KG1 (cell line): ENCODE results near the gene NCOR2.
"Not testable (repeated sequence)": the region's sequence is repeated elsewhere in the genome, so short reads cannot be mapped to it uniquely, and the experiment has no call there.

Experiments
- DNase-seq: peaks from one replicate; lab custom pipeline; 2025; lab: John Stamatoyannopoulos, UW

NCOR2 gene

DNA sequence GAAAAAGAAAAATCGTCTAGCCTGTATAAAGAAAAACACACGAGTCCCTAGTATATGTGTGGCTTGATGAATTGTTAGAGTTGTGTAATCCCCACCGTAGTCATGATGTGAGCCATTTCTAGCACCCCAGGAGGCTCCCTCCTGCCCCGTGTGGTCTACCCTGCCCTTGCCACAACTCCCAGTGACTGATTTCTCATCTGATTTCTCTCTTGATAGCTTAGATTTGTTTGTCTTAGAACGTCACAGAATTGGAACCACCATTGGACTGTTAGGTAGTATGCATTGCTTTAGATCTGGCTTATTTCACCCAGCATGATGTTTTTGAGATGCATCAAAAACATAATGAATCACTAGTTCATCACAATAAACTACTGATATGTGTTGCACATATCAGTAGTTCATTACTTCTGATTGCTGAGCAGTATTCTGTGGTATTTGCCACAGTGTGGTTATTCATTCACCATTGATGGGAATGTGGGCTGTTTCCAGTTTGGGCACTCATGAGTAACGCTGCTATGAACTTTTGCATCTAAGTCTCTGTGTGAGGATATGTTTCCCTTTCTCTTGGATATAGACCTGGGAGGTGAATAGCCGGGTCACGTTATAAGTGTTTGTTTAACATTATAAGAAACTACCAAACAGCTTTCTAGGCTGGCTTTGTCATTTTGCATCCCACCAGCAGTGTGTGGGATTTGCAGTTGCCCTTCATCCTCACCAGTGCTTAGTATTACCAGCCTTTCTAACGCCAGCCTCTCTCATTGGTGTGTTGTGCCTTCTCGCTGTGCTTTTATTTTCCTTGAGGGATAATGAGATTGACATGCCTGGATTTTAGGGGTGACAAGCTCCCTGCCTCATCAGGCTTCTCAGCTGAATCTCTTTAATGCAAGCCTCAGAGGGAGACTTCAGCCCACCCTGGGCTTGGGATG, 31.9 kb upstream of the NCOR2 start:
- DNase-seq, result no peak

DNA sequence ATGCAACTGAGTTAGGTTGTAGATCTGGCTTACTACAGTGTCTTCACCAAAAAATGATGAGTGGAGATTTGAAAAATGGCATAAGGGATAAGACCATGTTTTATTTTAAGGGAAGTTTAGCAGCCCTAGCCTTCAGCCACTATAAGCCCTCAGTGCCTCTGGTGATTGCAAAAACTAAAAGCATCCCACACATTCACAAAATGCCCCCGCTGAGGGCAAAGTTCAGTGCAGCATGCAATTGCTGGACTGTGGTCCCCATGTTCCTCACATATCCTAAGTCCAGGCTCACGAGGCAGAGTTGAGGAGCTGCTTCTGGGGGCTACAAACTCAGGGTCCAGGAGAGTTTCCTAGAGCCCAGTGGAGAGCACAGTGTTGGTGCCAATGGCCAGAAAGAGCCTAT, 29.6 kb upstream of the NCOR2 start:
- DNase-seq, result no peak

DNA sequence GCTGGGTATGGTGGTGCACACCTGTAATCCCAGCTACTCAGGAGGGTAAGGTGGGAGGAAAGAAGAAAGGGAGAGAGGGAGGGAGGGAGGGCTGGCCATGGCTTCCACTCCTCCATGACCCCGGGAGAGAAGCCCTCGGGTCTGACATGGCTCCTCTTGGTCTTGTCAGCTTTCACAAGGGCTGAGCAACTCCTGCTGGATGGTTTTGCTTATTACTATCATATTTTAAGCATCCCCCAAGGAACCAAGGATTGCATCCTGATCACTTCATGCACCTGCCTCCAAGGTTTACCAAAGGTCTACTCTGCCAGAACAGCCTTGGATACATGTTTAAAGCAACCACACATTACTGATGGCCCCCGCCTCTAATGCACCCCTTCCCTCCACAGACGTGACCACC, 28.0 kb upstream of the NCOR2 start:
- no peak for DNase-seq

DNA sequence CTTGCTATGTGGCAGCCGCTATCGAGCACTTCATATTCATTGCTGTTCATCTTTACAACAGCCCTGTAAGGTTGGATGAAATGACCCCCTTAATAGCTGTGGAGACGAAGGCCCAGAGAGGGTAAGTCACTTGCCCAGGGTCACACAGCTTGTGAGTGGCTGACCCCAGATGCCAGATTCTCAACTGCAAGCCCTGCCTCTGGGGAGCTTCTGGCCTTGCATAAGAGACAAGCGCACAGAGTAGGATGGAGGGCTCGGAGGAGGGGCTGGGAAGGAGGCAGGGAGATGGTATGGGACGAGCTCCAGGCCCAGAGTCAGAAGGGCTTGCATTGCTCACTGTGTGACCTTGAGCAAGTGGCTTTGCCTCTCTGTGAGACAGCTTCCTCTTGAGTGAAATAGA, 27.4 kb upstream of the NCOR2 start:
- DNase-seq, result no peak

DNA sequence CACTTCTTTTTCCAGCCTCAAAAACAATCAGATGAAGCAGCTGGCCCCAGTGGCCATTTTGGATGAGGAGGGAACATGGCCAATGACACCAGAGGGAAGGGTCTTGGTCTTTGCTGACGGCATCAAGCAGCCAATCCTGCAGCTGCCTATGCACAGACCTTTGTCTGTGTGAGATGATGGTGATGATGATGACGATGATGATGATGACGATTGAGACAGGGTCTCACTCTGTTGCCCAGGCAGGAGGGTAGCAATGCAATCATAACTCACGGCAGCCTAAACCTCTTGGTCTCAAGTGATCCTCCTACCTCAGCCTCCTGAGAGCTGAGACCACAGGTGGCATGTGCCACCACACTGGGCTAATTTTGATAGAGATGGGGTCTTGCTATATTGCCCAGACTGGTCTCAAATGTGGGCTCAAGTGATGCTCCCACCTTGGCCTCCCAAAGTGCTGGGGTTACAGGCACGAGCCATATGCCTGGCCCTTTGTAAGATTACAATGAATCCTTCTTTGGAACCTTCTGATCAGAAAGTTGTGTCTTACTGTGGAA, 26.5 kb upstream of the NCOR2 start:
- no peak for DNase-seq

DNA sequence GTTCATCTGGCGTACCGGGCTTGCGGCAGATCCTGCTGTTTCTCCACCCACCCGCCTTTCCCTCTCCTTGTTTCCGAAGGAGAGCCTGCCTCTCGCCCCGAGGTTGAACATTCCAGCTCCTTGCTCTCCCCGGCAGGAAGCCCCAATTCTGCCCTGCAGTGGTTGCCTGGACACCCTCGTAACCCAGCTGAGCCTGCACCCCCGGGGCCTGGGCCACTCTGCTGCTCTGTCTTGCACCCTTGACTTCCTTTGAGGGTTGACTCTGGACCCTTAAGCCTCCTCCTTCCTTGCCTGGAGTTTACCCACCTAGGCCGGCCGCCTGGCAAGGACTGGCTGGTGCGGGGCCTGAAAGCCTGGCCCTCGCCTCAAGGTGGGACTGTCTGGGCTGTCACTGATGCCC, 25.8 kb upstream of the NCOR2 start:
- DNase-seq, result no peak

DNA sequence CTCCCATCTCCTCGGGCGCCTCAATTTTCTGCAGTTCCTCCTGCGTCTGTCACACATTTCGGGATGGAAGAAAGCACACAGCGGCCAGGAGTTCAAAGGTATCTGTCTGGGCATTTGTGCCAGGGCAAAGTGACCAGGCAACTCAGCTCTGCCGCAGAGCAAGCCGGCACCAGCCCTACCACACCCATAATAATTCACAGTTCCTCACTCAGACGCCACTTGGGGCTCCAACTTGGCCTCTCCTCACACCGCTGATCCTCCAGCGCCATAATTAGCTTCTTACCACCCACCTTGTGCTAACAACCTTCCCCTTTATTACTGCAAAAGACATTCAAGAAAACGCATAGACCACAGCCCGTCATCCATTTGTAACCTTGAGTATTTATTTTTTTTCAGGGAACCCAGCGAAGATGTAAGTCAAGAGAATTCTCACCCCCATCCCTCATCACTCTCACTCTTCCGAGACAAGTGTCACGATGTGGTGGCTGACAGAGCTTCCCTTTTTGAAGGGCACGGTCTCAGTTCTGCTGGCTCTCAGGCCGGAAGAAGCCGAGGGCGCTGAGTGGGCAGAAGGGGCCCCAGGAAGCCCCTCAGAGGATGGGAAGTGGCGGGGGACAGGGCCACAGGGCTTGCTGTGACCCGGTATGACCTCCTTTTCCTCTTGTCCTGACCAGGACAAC, 25.2 kb upstream of the NCOR2 start:
- DNase-seq, result no peak

DNA sequence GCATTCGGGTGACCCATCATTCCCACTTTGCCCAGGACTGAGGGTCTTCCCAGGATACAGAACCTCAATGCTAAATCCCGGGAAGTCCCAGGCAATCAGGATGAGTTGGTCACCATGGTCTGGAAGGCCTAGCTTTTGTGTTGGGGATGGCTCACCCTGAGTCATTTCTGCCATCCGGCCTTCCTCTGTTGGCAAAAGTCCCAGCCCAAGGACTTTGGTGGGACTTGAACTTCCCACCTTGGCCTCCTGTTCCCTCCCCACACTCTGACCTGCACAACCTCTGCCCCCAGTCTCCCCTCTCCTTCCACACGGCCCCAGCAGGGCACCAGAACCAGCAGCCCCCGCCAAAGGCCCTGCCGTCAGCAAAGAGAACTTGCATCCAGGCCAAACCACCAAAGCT, 24.6 kb upstream of the NCOR2 start:
- no peak for DNase-seq

DNA sequence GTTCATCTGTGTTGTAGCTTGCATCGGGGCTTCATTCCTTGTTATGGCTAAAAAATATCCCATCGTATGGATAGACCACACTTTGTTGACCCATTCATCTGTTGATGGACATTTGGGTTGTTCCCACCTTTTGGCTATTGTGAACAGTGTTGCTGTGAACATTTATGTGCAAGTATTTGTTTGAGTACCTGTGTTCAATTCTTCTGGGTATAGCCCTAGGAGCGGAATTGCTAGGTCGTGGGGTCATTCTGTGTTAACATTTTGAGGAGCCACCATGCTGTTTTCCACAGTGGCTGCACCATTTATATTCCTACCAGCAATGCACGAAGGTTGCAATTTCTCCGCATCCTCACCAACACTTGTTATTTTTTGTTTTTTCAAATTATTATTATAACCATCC, 23.0 kb upstream of the NCOR2 start:
- DNase-seq, result no peak

DNA sequence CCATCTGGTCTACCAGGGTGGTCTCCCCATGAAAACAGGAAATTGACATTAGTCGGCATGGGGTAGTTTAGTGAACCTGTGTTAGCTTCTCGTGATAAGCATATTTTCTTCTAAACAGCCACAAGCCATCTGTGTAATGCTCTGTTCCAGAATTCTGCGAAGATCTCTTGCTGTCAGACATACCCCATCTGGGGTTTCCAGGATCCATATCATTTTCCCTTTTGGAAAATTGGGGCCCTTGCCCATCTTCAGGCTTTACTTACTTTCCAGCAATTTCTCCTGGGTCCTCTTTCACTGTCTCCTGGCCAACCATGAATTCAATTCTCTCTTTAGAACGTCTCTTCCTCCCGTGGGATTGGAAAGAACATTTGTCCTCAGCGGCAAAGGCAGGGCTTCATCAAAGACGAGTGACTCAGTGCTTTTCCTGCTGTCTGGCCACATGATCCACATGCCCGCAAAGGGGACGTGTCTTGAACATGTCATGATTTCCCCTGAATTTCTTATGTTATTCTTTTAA, 21.4 kb upstream of the NCOR2 start:
- no peak for DNase-seq

DNA sequence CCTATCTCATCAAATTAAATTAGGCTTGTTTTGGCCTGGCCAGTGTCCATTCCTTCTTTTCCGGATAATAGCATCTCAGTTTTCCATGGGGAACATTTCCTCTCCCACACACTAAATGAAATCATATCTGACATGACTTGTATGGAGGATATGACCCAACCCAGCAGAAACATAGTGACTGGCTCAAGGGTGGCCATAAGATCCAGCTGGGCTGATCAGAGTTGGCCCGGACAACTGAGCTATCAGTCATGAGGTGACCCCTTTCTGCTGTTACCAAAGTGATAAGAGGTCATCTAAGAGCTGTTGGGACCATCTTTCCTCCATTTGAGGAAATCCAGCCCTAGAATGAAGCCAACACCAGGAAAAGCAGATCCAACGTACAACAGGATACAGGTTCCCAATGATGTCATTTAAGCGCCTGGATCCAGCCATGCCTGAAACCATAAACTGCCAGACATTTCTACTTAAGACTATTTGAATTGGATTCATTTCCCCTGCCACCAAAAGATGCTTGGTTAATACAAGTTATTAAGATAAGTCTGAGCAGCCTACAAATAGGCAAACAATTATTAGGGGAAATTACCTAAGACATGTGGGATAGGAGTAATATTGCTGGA, 20.7 kb upstream of the NCOR2 start:
- DNase-seq, result no peak

DNA sequence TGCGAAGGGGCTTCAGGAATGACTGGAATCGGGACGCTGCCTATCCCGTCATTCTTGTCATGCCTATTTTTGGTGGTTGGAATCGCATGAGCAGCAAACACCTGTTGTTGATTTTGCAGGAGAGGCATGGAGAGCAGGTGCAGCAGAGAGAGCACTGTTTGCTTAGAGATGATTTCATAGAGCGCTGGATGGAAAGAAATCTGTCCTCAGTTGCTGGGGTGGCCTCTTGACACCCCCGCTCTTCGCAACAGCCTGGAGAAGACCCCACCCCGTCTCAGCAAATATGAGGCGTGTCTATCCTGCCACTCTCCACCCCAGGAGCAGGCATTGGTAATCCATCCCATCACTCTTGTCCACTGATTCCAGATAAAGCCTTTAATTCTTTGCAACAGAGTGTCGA, 19.3 kb upstream of the NCOR2 start:
- DNase-seq, result no peak

DNA sequence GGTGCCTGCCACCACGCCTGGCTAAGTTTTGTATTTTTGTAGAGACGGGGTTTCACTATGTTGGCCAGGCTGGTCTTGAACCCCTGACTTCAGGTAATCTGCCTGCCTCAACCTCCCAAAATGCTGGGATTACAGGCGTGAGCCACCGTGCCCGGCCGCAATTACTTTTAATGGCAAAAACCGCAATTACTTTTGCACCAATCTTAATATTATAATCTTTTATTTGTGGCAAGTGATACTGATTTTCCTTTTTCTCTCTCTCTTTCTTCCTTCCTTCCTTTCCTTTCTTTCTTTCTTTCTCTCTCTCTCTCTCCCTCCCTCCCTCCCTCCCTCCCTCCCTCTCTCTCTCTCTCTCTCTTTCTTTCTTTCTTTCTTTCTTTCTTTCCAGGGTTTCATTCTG, 17.1 kb upstream of the NCOR2 start:
- not testable (repeated sequence) for DNase-seq

DNA sequence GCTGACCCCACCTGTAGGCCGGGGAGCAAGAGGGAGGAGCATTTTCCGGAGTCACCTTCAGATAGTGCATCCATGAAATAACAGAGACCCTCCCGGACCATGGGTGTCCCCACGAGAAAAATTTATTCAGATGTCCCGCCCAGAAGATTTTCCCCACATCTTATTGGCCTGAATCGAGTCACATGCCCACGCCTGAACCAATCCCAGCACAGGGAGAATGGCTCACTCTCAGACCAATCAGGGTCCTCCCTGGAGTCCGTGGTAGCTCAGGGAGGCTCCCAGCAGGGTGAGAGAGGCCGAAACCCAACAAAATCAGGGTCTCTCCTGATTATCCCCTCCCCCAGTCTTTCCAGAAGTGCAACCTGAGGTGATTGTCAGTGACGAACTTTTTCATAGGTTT, 16.4 kb upstream of the NCOR2 start:
- DNase-seq, result no peak

DNA sequence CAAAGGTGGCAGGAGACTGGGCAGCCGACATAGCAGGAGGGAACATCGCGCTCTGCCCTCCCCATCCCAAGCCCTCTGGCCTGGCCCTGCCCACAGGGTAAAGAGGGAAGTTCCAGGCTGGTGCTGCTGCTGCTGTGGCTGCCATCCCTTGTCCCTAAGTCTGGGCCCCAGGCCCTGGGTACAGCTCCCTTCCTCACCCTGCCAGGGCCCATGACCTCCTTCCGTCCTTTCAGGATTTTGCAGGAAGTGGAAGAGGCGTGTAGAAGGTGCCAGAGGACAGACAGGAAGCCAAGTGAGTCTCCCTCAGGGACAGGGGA, 14.7 kb upstream of the NCOR2 start:
- DNase-seq, result no peak

DNA sequence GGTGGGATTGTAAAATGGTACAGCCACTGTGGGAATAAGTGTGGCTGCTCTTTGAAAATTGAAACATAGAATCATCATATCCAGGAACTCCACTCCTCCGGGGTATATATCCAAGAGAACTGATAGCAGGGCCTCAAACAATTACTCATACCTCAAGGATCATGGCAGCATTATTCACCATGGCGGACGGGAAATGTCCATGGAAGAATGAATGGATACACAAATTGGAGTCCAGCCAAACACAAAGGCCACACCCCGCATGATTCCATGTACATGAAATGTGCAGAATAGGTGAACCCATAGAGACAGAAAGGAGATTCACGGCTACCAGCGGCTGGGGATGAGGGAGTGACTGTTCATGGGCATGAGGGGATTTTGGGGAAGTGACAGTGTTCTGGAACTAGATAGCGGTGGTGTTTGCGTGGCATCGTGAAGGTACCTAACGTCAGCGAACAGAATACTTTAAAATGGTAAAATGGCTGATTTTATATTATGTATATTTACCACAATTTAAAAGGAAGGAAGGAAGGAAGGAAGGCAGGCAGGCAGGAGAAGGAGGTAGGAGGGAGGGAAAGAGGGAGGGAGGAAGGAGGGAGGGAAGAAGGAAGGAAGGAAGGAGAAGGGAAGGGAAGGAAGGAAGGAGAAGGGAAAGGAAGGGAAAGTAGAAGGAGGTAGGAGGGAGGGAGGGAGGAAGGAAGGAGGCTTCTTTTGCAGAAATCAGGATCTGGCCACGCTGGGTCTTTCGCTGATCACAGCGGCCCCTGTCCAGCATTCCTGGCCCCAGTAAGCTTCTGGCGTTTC, 14.1 kb upstream of the NCOR2 start:
- DNase-seq, result no peak

DNA sequence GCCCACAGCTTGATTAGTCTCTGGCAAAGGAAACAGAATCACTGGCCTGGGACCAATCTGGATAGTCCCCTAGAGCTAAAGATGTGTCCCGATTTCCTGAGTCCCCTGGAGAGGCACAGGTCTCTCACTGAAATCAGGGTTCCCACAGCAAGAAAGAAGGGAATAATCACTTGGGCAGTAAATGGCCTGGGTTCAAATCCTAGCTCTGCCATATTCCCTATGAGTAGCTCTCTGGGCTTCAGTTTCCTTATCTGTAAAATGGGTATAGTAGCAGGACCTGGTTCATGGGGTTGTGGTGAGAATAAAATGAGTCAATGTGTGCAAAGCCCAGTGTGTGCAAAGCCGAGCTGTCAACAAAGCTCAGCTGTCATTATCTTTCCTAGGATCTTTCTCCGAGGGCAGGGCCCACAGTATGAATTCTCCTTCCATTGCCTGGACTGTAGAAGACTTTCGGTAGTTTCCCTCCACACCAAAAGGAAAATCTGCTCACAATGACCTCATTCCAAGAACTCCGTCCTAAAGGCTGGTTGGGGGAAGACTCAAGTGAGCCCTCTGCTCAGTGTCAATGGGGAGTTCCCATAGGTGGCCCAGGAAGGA, 12.6 kb upstream of the NCOR2 start:
- no peak for DNase-seq

DNA sequence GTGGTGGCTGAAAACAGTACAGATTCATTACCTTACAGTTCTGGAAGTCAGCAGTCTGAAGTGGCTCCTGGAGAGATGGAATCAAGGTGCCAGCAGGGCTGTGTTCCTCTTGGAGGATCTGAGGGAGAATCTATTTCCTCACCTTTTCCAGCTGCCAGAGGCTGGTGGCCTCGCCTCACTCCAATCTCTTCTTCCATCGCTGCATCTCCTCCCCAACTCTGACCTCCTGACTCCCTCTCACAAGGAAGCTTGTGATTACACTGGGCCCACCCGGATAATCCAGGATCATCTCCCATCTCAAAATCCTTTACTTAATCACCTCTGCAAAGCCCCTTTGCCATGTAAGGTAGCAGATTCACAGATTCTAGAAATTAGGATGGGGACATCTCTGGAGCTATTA, 11.4 kb upstream of the NCOR2 start:
- DNase-seq, result no peak

DNA sequence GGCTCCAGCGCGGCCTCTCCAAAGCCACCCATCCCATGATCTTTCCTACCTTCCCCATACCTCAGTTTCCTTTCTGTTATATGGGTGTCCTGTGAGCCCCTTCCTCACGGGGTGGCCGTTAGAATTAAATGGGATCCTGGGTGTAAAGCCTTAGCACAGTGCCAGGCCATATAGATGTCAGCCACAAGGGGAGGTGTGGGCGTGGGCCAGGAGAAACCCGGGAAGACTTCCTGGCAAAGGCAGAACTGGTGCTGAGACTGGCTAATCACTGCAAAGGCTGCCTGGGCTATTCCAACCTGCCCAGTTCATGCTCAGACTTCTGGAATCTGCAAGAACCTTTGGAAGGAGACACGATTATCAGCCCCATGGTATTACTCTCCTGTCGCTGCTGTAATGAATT, 11.0 kb upstream of the NCOR2 start:
- no peak for DNase-seq

DNA sequence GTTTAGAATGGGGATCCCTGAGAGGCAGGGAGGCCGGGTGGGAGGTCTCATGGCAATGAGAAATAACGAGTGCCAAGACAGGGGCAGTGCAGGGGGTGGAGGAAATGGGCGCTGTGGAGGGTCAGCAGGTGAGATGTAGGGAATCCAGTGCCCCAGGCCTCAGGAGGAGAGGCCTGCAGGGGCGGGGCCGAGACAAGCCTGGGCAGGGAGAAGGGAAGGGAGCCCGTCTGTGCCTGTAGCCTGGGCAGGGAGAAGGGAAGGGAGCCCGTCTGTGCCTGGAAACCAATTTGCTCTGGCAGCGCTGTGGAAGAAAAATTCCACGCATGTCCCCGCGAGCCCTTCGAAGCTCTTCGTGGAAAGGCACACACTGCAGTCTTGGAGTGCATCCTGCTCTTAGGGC, 10.6 kb upstream of the NCOR2 start:
- no peak for DNase-seq

DNA sequence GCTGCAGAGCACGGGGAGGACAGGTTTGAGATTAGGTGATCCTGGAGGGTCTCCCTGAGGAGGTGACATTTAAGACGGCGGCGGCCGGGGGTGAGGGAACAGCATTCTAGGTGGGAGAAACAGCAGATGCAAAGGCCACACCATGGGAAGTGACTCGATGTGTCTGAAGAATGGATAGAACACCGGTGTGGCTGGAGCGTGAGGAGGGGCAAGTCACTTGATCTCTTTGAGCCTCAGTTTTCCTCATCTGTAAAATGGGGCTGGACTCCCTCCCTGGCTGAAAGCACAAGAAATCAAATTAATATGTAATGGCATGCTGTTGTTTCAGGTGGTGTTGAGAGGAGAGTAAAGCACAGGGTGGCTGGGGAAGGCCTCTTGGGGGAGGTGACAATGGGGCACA, 10.0 kb upstream of the NCOR2 start:
- no peak for DNase-seq
